RCC 7860 (cell line): ENCODE data around the gene ZMYND8.

Experiments used
- DNase-seq: peaks from one replicate; pipeline ENCODE4 v3.0.0-alpha.2; 2015; ENCODE audit warnings: low spot score
- FAIRE-seq: peaks from 2 replicates; lab custom pipeline; 2012; peaks lifted over from hg19 to GRCh38; lab: Jason Lieb, UNC

The ZMYND8 gene

GRCh38 chr20:47233333-47234188 lies 122.9 kb downstream of the ZMYND8 start:
- FAIRE-seq (no peak), DNase-seq (no peak)

DNA sequence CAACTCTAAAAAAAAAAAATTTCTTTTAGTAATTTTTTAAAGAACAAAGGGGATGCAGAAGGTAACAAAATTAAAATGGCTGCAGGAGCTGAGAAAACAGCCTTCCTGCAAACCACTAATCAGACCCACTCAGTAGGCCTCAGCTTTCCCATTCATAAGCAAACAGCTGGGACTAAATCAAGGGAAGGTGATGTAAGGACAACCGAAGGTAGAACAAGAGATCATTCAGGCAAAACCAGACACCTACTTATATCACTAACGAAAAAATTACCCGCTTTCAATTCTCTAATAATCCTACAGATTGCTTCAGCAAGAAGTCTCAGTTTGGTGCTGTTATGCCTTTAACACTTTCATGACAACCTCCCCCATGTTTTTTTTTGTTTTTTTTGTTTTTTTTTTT lies 124.0 kb downstream of the ZMYND8 start:
- DNase-seq (no peak), FAIRE-seq (no peak)

DNA sequence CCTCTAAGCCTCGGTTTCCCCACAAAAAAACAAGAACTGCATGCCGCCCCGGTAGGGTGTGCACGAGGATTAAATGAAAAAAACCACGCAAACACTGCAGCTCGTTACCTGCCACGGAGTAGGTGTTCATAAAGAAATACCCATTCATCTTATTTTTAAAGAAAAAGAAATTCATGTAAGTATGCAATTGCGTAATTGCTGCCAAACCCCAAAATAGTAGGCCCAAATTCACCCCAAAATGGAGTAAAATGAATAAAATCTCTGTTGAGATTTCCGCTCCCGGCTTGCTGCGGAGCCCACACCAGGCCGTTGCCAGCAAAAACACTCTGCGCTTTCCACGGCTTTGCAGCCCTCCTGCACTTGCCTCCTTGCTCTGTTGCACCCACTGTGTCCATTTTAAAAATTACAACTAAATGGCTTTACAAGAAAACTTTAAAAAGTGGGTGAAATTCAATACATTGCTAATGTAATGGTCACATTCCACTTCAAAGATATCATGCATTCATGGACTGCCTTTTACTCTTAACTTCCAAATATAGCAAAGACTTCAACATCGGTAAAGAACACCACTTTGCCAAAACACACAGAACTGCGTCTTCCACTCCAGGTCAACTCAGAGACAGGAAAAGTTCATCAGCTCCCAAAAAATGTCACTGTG lies 125.0 kb downstream of the ZMYND8 start:
- DNase-seq (no peak), FAIRE-seq (no peak)

DNA sequence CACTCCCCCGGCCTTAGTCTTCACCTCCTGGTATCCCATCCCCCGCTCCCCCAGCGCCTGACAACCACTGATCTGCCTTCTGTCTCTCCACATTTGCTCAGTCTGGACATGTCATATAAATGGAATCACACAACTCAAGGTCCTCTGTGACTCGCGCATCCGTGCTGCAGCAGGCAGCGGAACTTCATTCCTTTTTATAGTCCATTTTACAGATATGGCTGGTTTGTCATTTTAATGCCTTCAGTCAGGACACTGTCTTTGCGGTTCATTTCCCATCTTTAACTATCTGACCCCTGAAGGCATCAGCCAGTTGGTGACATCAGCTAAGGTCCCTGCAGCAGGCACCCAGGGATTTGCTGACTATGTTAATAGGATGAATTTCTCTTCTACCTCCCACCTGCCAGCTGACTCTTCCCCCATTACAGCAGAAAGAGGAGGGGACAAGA lies 125.7 kb downstream of the ZMYND8 start:
- DNase-seq (no peak), FAIRE-seq (no peak)

- FAIRE-seq (no peak), DNase-seq (no peak)
These were observed 127.8 kb downstream of the ZMYND8 start for GRCh38 chr20:47228654-47229053.

DNA sequence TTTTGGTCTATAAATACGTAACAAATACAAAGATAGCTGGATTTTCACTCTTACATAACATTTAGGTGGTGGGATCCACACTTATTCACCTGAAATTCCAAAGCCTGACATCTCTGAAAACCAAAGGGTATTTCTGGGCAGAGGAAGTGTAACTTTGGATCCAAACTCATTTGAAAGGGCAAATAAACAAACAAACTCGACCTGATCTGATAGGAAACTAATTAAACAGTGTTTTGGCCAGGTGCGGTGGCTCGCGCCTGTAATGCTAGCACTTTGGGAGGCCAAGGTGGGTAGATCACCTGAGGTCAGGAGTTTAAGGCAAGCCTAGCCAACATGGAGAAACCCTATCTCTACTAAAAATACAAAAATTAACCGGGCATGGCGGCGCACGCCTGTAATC lies 128.9 kb downstream of the ZMYND8 start:
- DNase-seq, result no peak
- no peak for FAIRE-seq

DNA sequence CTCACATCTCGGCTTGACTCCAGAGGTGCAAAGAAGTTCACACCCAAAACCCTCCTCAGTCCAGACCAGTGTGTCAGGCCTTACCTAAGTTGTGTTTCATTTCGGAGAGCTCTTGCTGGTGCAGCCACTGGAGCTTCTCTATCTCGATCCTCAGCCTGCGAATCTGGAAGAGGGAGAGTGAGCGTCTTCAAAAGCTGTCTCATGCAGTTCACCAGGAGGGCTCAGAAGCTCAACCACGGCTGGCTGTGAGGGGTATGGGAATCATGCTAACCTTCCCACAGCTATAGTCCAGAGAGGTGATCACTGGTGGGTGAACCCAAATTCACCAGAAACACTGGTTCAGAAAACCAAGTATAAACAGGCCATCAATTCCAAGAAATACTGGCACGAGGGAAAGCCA lies 129.4 kb downstream of the ZMYND8 start:
- FAIRE-seq (no peak), DNase-seq (no peak)

DNA sequence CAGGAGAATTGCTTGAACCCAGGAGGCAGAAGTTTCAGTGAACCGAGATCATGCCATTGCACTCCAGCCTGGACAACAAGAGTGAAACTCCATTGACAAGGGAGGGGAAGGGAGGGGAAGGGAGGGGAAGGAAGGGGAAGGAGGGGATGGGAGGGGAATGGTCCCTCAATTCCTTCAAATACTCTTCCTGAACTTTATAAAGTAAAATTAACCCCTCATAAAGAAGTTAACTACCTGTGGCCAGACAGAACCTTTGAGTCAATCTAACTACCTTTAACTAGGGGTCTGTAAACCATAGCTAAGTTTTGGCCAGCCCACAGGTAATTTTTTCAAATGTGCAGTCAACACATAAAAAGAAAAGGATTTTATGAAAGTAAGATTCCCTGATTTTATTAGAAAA lies 131.0 kb downstream of the ZMYND8 start:
- no peak for FAIRE-seq
- no peak for DNase-seq

DNA sequence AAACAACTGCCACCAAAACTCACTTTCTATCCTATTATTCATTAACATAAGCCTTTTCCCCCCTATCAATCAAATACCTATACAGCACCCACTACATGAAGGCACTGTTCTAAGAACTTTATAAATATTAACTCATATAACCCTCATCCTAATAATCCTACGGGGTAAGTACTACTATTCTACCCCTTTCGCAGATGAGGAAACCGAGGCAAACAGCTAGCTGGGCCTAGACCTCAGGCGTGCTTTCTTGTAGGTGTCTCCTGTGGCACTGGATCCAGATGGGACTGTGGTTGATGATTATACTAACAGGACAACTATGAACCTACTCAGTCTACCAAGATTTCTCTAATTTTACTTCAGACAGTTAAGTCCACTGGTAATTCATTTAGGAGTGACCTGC lies 131.6 kb downstream of the ZMYND8 start:
- FAIRE-seq, result no peak

GRCh38 chr20:47224300-47224791 lies 132.2 kb downstream of the ZMYND8 start:
- DNase-seq, result no peak
- no peak for FAIRE-seq

More for the DNA sequence above, 131.6 kb downstream of the ZMYND8 start:
- no peak for DNase-seq

DNA sequence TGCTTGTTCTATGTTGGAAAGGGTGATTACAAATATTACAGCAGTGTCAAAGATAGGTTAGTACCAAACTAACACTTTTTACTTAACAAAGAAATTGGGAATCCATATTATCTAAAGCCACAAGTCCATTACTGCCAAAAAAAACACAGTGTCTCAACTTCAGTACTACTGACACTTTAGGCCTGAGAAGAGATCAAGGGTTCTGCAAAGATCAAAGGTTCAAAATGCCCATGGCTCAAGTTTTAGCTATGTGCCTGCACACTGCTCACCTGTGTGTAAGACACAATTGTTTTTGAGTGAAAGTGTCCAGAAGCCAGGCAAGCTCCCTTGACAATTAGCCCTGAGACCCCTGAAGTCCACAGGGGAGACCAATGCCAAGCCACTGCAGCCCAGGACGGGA lies 132.6 kb downstream of the ZMYND8 start:
- FAIRE-seq (no peak), DNase-seq (no peak)

- DNase-seq (no peak), FAIRE-seq (no peak)
These were observed 133.9 kb downstream of the ZMYND8 start for GRCh38 chr20:47222468-47223119.

GRCh38 chr20:47221036-47221625 lies 135.4 kb downstream of the ZMYND8 start:
- FAIRE-seq (no peak), DNase-seq (no peak)

GRCh38 chr20:47220161-47220582 lies 136.3 kb downstream of the ZMYND8 start:
- DNase-seq, result no peak
- no peak for FAIRE-seq

GRCh38 chr20:47217482-47218446 lies 138.7 kb downstream of the ZMYND8 start:
- no peak for FAIRE-seq
- DNase-seq, result no peak

DNA sequence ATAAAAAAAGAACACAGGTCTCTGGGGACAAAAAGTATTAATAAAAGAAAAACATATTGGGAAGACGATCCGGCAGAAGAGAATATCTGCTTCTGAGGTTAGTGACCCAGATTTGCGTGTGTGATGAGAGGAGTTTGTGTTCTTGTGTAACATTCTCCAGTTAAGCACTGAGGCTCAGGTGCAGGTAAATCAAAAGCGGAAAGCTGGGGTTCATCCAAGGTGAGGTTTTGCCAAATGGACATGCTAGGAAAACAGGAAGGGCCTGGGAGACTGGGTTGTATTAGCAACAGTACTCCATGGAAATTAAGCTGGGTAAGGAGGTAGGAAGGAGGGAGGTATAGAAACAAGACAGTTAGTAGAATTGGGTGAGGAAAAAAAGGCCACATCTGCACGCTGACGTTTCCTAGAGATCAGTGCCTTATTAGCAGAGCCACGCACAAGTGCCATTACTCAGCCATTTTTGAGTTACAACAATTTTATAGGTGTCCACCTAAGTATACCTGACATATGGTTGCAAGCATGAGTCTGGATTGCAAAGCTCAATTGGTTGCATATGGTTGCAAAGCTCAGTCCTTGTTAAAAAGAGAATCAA lies 139.6 kb downstream of the ZMYND8 start:
- no peak for DNase-seq
- FAIRE-seq, result no peak

DNA sequence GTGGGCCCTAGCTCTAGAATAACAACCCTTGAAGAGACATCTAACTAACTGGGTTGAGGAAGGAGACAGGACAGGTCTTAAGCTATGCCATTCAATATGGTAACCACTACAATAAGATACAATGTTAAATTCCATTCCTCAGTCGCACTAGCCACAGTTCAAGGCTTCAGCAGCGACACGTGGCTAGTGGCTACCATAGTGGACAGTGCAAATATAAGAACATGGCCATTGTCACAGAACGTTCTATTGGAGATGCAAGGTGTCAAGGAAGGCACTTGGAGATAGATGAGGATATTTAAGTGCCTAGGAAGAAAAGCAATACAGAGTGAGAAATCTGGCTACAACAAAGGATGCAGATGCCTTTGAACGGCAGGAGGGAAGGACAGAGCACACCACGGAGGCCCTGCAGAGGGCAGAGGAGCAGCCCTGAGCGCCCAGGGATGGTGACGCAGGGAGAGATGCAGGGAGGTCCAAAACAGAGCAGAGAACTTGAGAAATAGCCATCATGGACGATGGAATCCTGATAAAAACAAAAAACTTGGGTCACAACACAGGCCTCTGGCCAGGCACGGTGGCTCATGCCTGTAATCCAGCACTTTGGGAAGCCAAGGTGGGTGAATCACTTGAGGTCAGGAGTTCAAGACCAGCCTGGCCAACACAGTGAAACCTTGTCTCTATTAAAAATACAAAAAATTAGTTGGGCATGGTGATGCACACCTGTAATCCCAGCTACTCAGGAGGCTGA lies 140.7 kb downstream of the ZMYND8 start:
- FAIRE-seq, result no peak
- DNase-seq, result no peak

- FAIRE-seq, result no peak
- no peak for DNase-seq
These were observed 142.5 kb downstream of the ZMYND8 start for GRCh38 chr20:47213966-47214365.

DNA sequence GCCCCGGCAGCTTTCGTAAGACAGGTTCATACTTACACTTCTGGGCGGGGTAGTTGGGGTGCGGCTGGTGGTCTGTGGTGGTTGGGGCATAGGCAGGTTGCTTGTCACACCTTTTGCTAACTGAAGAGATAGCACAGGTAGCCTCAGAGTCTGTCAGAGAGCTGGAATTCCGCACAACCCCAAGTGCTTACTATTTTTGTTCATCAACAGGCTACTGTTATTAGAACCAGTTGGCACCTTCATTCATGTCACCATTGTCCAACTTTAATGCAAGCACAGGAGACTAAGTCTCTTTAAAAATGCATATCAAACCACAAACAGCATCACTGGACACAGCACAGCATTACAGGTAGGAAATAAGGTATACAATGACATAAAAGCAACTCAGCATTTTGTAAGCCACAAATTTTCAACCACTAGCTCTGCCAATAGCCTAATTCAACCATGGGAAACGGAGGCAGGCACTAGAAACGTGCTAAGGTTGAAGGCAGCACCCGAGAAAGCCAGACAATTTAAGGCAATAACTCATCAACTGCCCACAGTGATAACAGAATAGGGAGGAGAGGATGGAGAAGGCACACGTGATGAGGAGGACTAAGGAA lies 143.8 kb downstream of the ZMYND8 start:
- DNase-seq (no peak), FAIRE-seq (no peak)
